ENCODE measurements around the gene SLC6A8. TPM values are rescaled to one million over a fixed set of nuclear protein-coding genes. Genes with fewer than 3 reads are reported as not detected.

The SLC6A8 gene
- total and polyA plus RNA-seq, 11 donors: 113 to 241 (median 179) TPM

DNA sequence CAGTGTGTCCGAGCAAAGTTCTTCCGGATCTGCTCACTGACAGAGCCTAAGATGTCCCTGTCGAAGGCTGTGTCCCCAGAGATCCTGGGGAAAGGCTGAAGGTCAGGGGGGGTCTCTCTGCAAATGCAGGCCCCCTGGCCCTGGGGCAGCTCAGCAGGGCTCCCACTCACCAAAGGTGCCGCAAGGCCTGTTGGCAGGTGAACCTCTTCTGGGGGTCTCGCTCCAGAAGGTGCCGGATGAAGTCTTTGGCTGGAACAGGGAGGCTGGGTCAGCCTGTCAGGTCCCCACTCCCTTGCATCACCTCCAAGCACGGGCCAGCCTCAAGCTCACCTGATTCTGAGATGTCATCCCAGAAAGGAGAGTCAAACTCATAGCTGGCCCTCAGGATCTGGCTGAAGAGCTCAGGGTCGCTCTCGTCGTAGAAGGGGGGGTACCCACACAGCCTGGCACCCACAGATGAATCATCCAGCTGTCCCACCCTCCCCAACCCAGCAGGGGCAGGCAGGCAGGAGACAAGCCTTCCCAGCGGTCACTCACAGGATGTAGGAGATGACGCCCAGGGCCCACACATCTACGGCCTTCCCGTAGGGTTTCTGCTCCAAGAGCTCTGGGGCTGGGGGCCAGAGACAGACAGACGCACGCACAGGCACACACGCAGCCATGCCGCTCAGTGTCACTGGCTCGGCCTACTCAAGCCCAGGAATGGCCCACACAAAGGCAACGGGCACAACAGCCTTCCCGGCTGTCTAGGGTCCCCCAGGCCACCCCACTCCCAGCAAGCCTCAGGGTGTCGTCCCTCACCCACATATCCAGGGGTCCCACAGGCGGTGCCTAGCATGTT, 16.8 kb upstream of the SLC6A8 start:
- Histone ChIP-seq H3K4me3 (no peak overlapping the region), H3K27ac (no peak overlapping the region), H3K9me3 (no peaks in the 10 kb centered on the region), H3K4me1 (no peaks in the 10 kb centered on the region), H3K27me3 (peaks cover 0 to 29% (median 0%) of the 10 kb centered on the region in 9 donors), H3K36me3 (no peaks in the 10 kb centered on the region)
- DNase-seq: no peak
- WGBS, 4 donors: 89 to 92% (median 91%) methylated on average over 13 to 23 of the region's 23 CpGs
- intact Hi-C loops (cut with DNase I): no loop called here
- ATAC-seq: no peak
- no peak for TF ChIP-seq POLR2A (IDR thresholded peaks at IDR 0.05)
- TF ChIP-seq, protein P1, sequence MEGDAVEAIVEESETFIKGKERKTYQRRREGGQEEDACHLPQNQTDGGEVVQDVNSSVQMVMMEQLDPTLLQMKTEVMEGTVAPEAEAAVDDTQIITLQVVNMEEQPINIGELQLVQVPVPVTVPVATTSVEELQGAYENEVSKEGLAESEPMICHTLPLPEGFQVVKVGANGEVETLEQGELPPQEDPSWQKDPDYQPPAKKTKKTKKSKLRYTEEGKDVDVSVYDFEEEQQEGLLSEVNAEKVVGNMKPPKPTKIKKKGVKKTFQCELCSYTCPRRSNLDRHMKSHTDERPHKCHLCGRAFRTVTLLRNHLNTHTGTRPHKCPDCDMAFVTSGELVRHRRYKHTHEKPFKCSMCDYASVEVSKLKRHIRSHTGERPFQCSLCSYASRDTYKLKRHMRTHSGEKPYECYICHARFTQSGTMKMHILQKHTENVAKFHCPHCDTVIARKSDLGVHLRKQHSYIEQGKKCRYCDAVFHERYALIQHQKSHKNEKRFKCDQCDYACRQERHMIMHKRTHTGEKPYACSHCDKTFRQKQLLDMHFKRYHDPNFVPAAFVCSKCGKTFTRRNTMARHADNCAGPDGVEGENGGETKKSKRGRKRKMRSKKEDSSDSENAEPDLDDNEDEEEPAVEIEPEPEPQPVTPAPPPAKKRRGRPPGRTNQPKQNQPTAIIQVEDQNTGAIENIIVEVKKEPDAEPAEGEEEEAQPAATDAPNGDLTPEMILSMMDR (IDR thresholded peaks at IDR 0.05): no peak

DNA sequence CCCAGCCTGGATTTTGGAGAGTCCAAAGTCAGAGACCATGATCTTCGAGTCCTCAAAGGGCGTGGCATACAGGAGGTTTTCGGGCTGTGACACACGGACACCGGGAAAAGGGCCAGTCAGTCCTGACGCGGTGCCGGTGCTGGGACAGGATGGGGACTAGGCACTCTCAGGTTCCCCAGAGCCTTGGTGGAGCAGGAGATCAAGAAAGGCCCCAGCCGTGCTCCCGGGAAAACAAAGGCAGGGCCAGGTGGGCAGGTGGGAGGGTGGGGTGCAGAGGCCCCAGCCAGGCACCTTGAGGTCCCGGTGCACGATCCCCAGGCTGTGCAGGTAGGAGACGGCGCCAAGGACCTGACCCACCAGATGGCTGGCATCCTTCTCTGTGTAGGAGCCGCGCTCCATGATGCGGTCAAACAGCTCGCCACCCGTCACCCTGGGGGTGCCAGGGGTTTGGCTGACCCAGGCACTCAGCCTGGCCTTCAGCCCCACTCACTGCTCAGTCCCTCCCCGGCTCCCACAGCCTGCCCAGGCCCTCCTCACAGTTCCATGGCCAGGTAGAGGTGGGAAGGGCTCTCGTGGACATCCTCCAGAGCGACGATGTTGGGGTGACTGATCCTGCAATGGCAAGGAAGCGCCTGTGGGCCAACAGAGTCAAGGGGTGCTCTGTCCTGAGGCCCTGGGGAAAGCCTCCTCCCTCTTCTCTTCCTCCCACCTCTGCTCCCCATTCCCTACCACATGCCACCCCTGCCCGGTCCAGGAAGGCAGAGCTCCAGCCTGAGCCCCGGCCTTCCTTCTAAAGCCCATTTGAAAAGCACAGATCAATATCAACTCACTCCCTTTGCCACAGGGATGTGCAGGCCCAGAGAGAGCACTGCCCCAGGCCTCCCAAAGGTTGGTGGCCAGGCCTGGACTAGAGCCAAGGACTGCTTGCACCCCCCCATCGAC, 15.9 kb upstream of the SLC6A8 start:
- DNase-seq: no peak

DNA sequence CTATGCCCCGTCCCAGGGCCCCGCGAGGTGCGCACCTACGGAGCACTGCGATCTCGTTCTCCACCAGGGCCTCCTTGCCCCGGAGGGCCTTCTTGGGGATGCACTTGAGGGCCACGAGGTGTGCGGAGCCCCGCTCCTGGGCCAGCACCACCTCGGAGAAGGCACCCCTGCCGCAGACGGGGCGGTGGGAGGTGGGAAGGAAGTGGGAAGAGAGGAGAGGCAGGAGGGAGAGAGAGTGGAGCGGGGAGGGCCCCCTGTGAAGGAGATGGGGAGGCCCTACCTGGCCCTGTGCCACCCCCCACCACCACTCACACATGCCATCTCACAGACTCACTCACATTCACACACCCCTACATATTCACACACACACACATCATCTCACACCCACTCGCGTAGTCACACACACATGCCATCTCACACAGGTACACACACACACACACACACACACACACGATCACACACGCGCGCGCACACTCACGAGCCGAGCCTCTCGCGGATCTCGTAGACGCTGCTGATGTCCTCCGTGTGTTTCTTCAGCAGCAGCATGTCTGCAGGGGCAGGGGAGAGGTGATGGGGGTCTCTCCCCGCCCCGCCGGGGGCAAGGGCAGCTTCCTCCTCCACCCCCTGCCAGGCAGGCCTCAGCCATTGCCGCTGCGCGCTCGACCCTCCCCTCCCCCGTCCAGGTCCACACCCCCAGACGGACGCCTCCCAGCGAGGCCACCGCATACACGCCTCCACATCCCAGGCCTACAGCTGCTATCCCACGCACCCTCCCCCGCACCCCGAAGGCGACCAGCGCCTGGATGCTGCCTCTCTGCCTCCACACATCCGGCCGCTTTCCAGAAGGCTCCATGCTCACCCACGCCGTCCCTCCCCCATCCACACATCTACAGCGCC, 14.9 kb upstream of the SLC6A8 start:
- DNase-seq: no peak
- no peak for ATAC-seq
- WGBS, 4 donors: 43 to 72% (median 58%) methylated on average over 33 to 50 of the region's 53 CpGs
- no peaks in the 10 kb centered on the region for H3K36me3 ChIP-seq
- H3K4me3 ChIP-seq: peak overlapping the region in 1 of 12 donors; percentile 31
- no peaks in the 10 kb centered on the region for H3K4me1 ChIP-seq
- TF ChIP-seq POLR2A (IDR thresholded peaks at IDR 0.05): no peak
- TF ChIP-seq, protein P1 (IDR thresholded peaks at IDR 0.05): no peak
- H3K27ac ChIP-seq: peak overlapping the region in 1 of 12 donors; percentile 63
- H3K9me3 ChIP-seq: no peaks in the 10 kb centered on the region
- H3K27me3 ChIP-seq: peaks cover 0 to 29% (median 0%) of the 10 kb centered on the region in 9 donors
- intact Hi-C loops (cut with DNase I): no loop called here

More for the DNA sequence above, 15.9 kb upstream of the SLC6A8 start:
- Histone ChIP-seq H3K4me1 (no peaks in the 10 kb centered on the region), H3K4me3 (no peak overlapping the region), H3K27ac (peak overlapping the region in 1 of 12 donors; percentile 63), H3K27me3 (peaks cover 0 to 29% (median 0%) of the 10 kb centered on the region in 9 donors), H3K36me3 (no peaks in the 10 kb centered on the region), H3K9me3 (no peaks in the 10 kb centered on the region)
- no peak for TF ChIP-seq POLR2A (IDR thresholded peaks at IDR 0.05)
- TF ChIP-seq, protein P1 (IDR thresholded peaks at IDR 0.05): no peak
- intact Hi-C loops (cut with DNase I): no loop called here
- ATAC-seq: no peak
- WGBS, 4 donors: 88 to 94% (median 91%) methylated on average over 16 to 27 of the region's 27 CpGs

Measured in heart left ventricle (tissue), 16 donors.